HG03280 (cell line): Measurements from ENCODE around the gene MAMLD1.
"Not testable (repeated sequence)": the region's sequence is repeated elsewhere in the genome, so short reads cannot be mapped to it uniquely, and the experiment has no call there.

ENCODE experiments used
- ATAC-seq: cut with Tn5 transposase; IDR thresholded peaks from one replicate; pipeline ENCODE4 v1.9.1; 2021; ENCODE audit warnings: mild to moderate bottlenecking, moderate library complexity; ENCODE audit not compliant: unreplicated experiment

Gene MAMLD1, protein sequence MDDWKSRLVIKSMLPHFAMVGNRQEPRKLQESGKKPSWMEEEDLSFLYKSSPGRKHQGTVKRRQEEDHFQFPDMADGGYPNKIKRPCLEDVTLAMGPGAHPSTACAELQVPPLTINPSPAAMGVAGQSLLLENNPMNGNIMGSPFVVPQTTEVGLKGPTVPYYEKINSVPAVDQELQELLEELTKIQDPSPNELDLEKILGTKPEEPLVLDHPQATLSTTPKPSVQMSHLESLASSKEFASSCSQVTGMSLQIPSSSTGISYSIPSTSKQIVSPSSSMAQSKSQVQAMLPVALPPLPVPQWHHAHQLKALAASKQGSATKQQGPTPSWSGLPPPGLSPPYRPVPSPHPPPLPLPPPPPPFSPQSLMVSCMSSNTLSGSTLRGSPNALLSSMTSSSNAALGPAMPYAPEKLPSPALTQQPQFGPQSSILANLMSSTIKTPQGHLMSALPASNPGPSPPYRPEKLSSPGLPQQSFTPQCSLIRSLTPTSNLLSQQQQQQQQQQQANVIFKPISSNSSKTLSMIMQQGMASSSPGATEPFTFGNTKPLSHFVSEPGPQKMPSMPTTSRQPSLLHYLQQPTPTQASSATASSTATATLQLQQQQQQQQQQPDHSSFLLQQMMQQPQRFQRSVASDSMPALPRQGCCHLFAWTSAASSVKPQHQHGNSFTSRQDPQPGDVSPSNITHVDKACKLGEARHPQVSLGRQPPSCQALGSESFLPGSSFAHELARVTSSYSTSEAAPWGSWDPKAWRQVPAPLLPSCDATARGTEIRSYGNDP

DNA sequence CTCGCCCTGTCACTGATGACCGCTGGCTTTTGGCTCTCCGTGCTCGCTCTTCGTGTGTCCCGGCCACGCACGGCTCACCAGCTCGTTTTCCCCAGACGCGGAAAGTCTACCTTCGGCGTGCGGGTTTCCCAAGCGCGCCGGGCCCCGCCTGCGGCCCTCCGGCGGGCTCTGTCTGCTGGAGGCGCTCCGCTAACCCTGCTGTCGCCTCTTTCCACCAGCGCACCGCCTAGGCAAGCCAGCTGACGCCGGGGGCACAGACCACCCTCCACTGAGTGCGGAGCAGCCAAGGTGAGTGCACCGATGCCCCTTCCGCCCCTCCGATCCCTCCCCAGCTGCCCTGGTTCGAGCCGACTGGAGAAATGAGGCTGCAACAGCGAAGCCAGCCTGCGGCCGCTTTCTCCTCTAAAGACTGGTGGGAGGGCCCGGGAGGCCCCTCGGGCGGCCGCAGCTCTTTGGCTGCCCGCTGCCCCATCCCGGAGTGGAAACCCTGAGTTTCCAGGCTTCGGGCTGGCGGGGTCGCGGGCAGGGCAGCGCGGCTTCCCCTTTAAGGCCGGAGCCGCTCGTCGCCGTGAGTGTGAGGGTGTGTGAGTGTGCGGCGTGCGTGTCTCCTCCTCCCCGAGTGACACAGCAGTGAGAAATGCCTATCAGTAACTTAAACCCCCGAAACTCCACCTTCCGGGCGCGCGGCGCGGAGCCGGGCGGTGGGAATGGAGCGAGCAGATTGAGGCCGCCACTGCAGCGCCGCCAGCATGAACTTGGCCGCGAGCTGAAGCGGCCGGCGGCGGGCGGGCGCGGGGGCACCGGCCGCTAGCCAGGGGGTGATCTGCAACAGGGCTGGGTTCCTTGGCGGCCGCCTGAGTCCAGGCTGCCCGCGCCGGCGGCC lies at the start of gene MAMLD1:
Gene MAMLD1 (plus strand): TSS at position 719 of the 883 bp plus-strand sequence. CDS start 82,200 bp downstream, outside the sequence.
- no peak for ATAC-seq

DNA sequence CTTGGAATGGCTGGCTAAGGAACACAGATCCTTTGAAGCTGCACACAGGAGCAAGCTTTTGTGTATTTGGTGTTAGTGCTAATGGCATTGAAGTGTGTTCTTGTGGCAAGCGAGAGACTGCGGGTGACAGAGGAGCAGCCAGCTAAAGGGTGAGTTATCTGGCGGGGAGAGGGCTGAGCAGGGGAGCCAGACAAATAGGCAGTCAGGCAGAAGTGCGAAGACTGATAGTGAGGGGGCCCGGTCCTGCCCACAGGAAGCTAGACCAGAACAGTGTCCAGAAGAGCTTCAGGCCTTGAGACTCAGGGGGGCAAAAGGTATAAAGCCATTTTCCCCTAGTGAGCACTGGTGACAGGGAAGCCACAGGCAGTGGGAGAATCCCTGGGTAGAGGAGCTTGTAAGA lies 49.6 kb upstream of the MAMLD1 start:
- no peak for ATAC-seq

DNA sequence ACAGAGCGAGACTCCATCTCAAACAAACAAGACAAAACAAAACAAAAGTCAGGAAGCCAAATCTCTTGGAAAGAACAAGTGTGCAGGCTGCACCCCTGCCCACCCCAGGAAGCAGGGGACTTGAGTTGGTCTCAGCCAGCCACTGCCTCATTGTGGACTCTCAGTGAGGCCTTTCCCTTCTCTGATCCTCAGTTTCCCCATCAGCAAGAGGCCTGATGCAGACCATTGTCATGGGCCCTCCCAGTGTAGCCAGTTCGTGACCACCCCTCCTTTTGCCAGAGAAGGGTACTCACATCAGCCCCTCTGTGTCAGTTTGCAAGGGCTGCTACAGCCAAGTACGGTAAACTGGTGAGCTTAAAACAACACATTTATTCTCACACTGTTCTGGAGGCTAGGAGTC lies 48.9 kb upstream of the MAMLD1 start:
- ATAC-seq, result no peak

DNA sequence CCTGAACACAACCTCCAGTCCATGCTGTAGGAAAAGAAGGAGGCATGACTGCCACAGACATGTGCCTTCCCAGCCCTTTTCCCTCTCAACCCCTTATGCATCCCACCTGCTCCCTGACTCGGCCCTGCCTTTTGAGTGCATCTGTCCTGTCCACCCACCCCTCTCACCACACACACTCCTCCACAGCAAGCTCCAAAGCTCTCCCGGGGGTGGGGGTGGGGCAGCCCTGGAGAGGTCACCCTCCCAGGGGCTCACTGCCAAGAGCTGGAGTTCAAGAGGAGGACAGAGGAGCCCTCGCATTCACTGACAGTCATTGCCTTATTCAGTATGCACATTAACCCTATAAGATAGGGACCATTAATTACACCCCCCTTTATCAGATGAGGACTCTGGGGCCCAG lies 46.6 kb upstream of the MAMLD1 start:
- no peak for ATAC-seq

DNA sequence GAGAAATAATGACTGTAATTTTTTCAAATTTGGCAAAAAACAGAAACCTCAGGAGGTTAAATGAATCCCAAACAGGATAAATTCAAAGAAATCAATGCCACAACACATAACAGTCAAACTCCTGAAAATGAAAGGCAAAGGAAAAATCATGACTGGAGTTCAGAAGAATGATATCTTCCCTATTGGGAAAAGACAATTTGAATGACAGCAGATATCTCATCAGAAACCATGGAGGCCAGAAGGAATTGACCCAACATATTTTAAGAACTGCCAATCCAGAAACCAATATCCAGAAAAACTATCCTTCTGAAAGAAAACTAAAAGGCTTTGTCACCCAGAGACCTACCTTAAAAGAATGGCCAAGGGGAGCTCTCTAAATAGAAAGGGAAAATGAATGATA lies 40.1 kb upstream of the MAMLD1 start:
- ATAC-seq, result no peak

DNA sequence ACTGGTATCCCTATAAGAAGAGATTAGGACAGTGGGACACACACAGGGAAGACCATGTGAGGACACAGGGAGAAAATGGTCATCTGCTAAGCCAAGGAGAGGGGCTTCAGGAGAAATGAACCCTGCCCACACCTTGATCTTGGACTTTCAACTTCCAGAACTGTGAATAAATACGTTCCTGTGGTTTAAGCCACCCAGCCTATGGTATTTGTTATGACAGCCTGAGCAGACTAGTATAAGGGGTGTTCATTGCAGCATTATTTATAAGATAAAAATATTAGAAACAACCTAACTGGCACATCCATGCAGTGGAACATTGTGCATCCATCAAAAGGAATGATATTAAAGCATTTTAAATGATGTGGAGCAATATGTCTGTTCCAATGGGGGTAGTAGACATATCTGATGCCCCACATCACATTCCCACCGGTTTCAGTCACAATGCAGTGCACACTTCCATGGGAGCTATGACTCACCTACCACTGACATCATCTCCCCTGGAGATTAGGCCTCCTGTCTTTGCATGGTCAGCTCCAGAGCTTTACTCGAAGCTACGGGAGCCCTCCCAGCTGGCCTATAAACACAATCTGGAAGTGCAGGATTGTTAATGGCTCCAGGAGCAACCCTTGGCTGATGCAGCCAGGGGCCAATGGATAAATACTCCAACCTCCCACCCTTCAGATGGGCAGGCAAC lies 38.9 kb upstream of the MAMLD1 start:
- no peak for ATAC-seq

DNA sequence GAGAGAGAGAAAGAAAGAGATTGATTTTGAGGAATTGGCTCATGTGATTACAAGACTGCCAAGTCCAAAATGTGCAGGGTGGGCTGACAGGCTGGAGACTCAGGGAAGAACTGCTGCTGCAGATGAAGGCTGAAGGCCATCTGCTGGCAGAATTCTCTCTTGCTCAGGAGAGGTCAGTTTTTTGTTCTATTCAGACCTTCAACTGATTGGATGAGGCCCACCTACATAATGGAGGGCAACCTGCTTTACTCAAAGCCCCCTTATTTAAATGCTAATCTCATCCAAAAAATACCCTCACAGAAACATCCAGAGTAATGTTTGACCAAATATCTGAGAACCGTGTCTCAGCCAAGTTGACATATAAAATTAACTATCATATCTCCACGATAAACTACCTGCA lies 38.2 kb upstream of the MAMLD1 start:
- ATAC-seq, result no peak

DNA sequence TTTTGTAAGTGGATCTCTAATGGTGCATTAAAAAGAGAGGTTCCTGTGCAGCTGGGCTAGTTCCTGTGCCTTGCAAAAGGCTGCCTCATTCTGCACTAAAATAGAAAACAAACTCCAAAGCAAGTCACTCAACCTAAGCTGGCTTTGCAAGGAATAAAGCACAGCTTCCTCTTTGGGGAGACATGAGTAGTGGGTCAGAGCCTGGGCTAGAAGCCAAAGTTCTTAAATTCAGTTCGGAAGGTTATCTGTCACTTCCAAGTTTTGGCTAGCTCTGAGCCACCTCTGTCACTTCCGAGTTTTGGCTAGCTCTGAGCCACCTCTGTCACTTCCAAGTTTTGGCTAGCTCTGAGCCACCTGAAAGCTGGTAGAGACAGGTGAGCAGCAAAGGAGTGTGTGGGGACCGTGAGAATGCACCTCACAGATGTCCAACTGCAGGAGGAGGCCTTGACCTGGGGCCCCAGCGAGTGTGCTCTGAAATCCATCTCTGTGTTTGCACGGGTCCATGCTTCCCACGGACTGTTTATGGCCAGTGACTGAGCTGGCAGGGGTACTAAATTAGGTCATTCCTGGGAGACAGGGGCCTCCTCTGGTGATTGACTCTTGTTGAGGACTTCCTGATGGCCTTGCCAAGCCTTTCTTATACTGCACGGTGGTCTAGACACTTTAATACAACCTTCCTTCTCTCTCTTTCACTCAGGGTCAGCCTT lies 36.4 kb upstream of the MAMLD1 start:
- no peak for ATAC-seq

DNA sequence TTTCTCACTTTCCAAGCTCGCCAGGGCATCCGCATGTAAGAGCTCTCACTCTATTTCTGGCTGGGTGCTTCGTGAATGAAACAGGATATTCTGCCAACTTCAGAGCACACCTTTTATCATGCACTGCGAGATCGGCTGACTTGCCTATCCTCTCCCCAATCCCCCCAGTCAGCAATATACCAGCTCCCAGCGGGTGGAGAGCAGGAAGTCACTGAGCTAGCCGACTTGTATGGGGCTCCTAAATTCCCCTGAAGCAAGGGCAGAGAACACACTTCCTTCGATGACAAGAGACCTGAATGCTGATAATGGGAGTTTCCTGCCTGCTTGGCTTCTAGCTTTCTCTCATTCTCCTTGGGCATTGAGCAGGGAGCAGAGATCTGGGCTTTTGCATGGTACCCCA lies 33.8 kb upstream of the MAMLD1 start:
- no peak for ATAC-seq

DNA sequence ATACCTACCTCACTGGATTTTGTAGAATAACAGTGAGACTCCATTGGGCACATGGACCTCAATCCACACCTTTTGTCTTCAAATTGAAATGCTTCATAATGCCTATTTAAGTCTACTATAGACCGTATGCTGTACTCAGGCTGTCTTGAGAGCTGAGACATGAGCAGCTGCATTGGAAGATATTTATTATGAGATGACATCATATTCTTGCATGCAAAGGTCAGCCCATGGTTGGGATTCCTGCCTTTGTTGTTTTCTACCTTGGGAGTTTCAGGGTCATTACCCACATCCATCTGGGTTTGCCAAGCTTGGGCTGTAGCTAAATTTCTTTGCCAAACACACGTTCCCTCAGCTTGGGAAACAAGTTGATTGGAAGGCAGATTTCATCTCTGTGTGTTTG lies 33.2 kb upstream of the MAMLD1 start:
- ATAC-seq, result no peak

DNA sequence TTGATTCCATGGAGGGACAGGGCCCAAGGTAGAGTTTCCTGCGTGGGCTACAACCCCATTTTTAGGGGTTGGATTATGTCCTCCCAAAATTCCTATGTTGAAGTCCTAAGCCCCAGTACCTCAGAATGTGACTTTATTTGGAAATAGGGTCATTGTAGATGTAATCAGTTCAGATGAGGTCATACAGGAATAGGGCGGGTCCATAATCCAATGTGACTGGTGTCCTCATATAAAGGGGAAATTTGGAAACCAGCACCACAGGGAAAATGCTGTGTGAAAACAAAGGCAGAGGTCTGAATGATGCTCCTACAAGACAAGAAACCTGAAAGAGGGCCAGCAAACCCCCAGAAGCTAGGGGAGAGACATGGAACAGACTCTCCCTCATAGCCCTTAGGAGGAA lies 31.1 kb upstream of the MAMLD1 start:
- ATAC-seq, result no peak

DNA sequence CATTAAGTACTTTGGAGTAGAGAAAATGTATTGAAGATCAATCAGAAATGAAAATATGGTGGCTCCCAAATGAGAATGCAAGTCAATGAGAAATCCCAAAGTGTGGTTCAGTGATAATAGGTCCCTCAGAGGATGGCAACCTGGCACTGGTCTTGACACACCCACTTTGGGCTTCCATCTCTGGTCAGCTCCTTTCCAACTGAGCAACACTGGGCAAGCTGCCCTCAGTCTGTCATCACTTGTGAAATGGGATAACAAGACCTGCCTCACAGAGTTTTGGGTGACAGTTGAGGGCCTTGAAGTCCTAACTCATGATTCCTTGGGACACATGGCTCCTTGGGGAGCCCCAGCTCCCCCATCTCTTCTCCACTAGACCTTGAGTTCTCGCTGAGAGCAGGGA lies 29.0 kb upstream of the MAMLD1 start:
- ATAC-seq, result no peak

DNA sequence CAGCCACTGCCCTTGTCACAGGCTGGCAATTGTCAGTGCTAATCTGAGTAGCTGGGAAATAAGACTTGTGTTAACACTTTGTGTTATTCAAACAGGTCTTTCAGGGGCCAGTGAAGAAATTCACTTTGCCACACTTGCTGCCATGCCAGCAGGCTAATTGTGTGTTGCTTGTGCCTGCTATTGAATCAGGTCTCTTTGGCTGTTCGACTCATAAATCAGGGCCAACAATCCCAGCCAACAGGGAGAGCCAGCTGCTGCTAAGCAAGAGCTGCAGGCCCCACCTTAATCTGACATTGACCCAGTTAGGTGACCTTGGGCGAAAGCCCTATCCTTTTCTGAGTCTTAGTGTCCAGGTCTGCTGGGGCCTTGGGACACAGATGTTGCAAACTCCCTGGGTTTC lies 28.1 kb upstream of the MAMLD1 start:
- ATAC-seq, result no peak

DNA sequence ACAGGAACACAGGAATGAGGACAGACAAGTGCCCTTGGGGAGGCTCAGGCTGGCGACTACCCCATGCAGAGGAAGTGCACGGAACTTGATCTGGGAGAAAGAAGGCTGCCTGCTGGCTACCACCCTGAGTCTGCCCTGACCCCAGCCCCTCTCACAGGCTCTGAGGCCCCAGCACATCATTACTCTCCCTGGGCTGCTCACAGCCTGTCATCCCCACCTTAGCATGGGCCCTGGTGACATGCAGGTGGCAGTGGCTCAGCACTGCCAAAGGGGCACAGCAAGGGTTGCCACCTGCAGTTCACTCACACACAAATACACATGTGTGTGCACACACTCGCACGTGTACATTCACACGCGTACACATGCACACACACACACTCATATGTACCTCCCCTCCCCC lies 26.1 kb upstream of the MAMLD1 start:
- ATAC-seq, result no peak

DNA sequence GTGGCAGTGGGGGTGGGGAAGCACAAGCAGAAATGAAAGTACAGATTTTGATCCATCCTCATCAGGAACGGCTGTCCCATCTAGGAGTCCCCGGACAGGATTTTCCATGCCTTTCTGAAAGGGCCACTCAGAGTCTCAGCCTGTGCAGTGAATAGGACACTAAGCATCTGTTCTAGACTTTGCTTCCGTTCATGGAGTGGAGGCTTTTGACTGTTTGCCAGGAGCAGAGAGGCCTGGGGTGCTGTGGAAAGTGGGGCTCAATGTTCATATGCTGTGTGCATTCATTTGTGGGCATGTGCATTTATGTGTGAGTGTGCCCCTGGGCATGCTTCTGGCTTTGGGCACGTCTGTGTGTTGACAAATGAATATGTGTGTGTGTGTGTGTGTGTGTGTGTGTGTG lies 25.6 kb upstream of the MAMLD1 start:
- no peak for ATAC-seq

DNA sequence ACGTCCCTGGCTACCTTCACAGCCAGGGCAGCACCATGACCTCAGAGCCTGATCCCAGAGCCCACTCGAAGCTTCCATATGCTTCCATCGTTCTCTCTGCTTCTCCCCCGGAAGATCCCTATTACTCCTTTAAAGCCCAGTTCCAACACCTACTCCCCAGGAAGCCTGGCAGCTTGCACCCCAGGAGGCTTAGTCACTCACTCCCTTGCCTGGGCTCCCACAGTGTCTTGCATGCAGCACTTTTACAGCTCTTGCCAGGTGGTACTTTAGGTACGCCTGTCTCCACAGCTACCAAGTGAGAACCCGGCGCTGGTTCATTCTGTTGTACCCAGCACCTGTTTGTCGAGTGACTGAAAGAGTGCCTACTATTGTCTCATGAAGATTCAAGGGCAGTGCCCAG lies 24.5 kb upstream of the MAMLD1 start:
- no peak for ATAC-seq

DNA sequence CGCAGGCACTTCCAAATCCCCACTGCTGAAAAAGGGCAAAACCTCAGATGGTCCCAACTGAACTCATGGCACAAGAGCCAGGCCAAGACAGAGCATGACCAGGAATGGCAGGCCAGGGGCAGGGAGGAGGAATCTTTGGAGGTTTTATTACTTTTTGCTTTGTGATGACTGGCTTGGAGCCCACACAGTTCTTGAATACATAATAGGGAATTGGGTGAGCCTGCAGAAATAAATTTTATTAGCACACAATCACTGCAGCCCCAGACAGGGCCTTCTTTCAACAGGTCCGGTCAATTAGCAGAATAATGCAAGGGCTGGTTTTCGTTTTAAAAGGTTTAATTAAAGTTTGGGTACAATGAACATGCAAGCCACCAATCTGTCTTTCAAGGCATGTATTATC lies 23.4 kb upstream of the MAMLD1 start:
- no peak for ATAC-seq

DNA sequence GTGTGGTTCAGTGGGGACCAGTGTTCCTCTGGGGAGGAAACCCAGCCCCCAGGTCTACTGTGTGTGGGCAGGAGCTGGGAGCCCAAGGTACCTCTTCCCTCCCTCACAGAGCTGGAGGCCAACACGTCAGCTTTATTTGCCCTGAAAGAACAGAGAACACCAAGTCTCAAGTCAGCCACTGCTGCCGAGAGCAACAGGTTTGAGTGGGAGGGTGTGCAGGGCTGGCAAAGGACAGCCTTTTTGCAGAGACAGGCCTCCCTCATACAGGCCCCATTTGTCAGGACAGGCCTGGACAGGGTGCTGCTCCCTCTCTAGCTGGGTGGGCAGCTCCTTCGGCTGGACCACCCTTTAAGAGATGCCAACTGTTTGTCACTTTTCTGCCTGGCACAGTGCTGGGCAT lies 22.8 kb upstream of the MAMLD1 start:
- ATAC-seq, result not testable (repeated sequence)

DNA sequence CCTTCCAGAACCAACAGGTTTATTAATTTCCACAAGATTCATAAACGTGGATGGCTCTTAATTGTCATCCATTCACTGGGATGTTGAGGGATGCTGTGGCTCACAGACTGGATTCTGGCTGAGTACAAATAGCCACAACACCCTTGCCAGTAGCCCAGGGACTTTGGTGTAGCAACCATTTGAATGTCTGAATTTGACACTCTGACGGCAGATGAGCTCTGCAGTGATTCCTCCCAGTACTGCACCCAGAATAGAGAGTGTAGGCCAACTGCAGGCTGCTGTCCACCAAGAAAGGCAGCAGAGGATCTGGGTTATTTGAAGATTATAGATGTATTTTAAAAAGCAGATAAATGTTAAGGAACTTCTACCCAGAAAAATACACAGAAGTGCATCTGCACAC lies 15.6 kb upstream of the MAMLD1 start:
- no peak for ATAC-seq

DNA sequence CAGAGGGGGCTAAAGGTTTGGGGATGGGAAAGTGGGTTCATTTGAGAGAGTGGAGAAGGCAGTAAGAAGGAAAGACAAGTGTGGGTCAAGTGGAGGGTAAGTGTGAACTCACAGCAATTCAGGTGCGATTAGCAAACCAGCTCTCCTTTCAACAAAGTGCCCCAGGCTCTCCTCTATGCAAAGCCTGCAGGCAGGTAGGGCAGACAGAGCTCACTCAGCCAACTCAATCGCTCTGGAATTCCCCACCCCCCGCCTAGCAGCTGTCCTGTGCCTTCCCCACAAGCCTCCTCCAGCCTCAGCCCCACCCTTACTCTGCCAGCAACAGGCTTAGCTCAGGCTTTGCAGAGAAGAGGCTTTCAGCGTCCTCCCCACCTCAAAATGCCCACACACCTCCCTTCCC lies 14.8 kb upstream of the MAMLD1 start:
- ATAC-seq, result no peak
